DMS79 treated with DMSO at 0.1 percent for 48 hours (cell line): ENCODE measurements around the gene CKLF.
"Not testable (repeated sequence)": the region's sequence is repeated elsewhere in the genome, so short reads cannot be mapped to it uniquely, and the experiment has no call there.

Experiments used
- DNase-seq: peaks from one replicate; lab custom pipeline; 2025; lab: John Stamatoyannopoulos, UW

Gene CKLF

GRCh38 chr16:66552286-66553177, at the start of gene CKLF:
Gene CKLF (plus strand): TSS chr16:66552576. CDS start chr16:66552716, 140 bp downstream.
- peak; percentile 57 for DNase-seq

GRCh38 chr16:66503030-66503429, 49.3 kb upstream of the CKLF start:
- DNase-seq, result no peak

GRCh38 chr16:66503612-66504011, 48.8 kb upstream of the CKLF start:
- DNase-seq, result no peak

GRCh38 chr16:66507731-66508239, 44.6 kb upstream of the CKLF start:
- DNase-seq, result no peak

- no peak for DNase-seq
These were observed 44.0 kb upstream of the CKLF start for GRCh38 chr16:66508248-66508913.

- no peak for DNase-seq
These were observed 43.4 kb upstream of the CKLF start for GRCh38 chr16:66508914-66509496.

- DNase-seq, result no peak
These were observed 42.8 kb upstream of the CKLF start for GRCh38 chr16:66509576-66509975.

- DNase-seq, result peak; percentile 42
These were observed 42.1 kb upstream of the CKLF start for GRCh38 chr16:66510298-66510697.

GRCh38 chr16:66510711-66511601, 41.4 kb upstream of the CKLF start:
- peak; percentile 81 for DNase-seq

- peak; percentile 37 for DNase-seq
These were observed 40.6 kb upstream of the CKLF start for GRCh38 chr16:66511602-66512271.

- no peak for DNase-seq
These were observed 39.9 kb upstream of the CKLF start for GRCh38 chr16:66512272-66513110.

GRCh38 chr16:66513111-66513723, 39.2 kb upstream of the CKLF start:
- DNase-seq, result no peak

GRCh38 chr16:66514391-66514790, 38.0 kb upstream of the CKLF start:
- not testable (repeated sequence) for DNase-seq

GRCh38 chr16:66514980-66515595, 37.3 kb upstream of the CKLF start:
- not testable (repeated sequence) for DNase-seq

GRCh38 chr16:66515596-66516508, 36.5 kb upstream of the CKLF start:
- DNase-seq, result no peak

- DNase-seq, result no peak
These were observed 35.9 kb upstream of the CKLF start for GRCh38 chr16:66516509-66516807.

GRCh38 chr16:66516808-66517585, 35.4 kb upstream of the CKLF start:
- DNase-seq, result peak; percentile 50
